ENCODE results near the gene RAPGEF1.

GRCh38 chr9:131762356-131762932 lies 22.6 kb upstream of the RAPGEF1 start:
- TF ChIP-seq EZH2 (IDR thresholded peaks at IDR 0.05; ENCODE audit: borderline replicate concordance, low read depth, low read length, poor library complexity, severe bottlenecking): no peak
- TF ChIP-seq, protein P1, sequence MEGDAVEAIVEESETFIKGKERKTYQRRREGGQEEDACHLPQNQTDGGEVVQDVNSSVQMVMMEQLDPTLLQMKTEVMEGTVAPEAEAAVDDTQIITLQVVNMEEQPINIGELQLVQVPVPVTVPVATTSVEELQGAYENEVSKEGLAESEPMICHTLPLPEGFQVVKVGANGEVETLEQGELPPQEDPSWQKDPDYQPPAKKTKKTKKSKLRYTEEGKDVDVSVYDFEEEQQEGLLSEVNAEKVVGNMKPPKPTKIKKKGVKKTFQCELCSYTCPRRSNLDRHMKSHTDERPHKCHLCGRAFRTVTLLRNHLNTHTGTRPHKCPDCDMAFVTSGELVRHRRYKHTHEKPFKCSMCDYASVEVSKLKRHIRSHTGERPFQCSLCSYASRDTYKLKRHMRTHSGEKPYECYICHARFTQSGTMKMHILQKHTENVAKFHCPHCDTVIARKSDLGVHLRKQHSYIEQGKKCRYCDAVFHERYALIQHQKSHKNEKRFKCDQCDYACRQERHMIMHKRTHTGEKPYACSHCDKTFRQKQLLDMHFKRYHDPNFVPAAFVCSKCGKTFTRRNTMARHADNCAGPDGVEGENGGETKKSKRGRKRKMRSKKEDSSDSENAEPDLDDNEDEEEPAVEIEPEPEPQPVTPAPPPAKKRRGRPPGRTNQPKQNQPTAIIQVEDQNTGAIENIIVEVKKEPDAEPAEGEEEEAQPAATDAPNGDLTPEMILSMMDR (conservative IDR thresholded peaks at IDR 0.05; ENCODE audit: low read depth, low read length): peak; percentile 91

All from A673 (cell line).